ENCODE measurements around the gene F5.

- no peak for TF ChIP-seq CTCF (IDR thresholded peaks at IDR 0.05)
- TF ChIP-seq POLR2A (IDR thresholded peaks at IDR 0.05), result no peak
These were observed 119.7 kb downstream of the F5 start for GRCh38 chr1:169466259-169467230.

Data from lower leg skin (tissue), 3 donors.